ENCODE results near the gene COL18A1.

COL18A1 gene

DNA sequence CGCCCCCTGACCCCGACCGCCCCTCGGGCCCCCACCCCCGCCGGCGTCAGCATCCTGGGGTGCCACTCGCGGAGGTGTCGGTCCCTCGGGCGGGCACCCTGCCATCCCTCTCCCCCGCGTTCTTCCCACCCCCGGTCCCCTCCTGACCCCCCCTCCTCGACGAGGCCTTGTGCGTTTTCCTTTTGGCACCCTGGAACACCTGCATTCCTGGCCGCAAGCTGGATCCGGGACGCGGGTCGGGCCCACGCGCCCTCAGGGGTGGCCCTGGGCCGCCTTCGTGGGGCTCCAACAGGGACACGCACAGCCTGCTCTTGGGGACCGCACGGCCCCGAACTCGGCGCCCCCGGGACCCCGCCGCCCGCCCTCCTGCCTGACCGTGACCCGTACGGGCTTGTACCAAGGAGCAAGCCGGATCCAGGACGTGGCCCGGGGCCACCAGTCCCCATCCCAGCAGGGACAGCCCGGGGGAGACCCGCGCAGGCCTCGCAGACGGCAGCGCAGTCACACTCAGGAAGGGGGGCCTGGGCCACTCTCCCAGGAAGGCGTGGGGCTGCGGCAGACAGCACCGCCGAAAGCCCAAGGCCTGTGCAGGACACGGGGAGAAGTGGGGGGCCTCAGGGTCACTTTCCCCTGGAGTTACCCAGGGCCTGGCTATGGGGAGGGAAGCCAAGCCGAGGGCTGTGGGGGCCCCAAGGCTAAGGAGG is 137.9 kb downstream of the COL18A1 start:
- DNase-seq (ENCODE audit: low read depth), result no peak
- H3K4me3 ChIP-seq (ENCODE audit: low read depth, low read length), result peak overlapping the region; percentile 59

DNA sequence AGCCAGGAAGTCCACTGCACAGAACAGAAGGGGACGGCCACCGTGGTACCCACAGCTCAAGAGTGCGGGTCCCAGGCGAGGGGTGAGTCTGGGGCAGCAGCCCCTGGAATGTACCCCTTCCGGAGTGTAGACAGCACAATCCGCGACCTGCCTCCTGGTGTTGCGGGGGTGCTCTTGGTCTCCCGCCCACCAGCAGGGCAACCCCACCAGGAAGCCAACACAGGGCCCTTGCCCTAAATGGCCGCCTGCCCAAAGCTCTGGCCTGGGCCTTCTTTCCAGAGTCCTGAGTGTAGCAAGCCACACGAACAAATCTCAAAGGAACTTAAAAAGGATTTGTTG is 138.4 kb downstream of the COL18A1 start:
- DNase-seq (ENCODE audit: low read depth), result no peak
- H3K4me3 ChIP-seq (ENCODE audit: low read depth, low read length), result no peak overlapping the region

GRCh38 chr21:45543710-45544448 is 138.9 kb downstream of the COL18A1 start:
- no peak for DNase-seq (ENCODE audit: low read depth)
- H3K4me3 ChIP-seq (ENCODE audit: low read depth, low read length), result no peak overlapping the region

DNA sequence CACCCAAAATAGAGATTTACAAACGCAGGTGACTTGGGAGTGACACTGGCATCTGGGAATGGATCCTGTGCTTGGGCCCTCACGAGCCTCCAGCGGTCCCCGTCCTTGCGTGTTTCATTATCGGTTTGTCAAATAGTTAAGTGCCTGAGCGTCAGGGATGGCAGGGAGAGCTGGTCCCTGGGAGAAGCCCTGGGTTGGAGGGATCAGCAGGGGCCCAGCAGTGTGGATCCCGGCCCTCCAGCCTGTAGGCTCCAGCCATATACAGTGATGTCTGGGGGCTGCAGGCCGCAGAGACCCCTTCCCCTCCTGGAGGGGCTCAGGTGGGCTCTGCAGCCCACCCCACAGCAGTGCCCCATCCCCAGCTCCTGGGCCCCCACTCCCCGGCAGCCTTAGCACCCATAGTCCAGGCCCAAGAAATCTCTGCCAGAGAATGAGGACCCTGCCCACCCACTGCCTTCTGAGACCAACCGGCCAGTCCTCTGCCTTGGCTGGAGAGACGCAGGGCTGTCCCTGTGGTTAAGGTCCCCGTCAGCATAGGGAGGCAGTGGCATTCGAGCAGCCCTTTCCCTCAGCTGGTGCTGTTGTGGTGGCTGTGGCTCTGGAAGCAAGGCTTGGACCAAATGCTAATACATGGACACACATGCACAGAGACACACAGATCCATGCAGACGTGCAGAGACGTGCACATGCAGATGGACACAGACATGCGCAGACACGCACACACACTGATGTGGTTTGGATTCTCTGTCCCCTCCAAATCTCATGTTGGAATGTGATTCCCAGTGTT is 139.7 kb downstream of the COL18A1 start:
- no peak for DNase-seq (ENCODE audit: low read depth)
- H3K4me3 ChIP-seq (ENCODE audit: low read depth, low read length), result no peak overlapping the region

- no peak for DNase-seq (ENCODE audit: low read depth)
- H3K4me3 ChIP-seq (ENCODE audit: low read depth, low read length), result no peak overlapping the region
Observed at GRCh38 chr21:45545236-45545570, 140.2 kb downstream of the COL18A1 start.

- no peak for DNase-seq (ENCODE audit: low read depth)
- no peak overlapping the region for H3K4me3 ChIP-seq (ENCODE audit: low read depth, low read length)
Observed at GRCh38 chr21:45545691-45546531, 140.9 kb downstream of the COL18A1 start.

DNA sequence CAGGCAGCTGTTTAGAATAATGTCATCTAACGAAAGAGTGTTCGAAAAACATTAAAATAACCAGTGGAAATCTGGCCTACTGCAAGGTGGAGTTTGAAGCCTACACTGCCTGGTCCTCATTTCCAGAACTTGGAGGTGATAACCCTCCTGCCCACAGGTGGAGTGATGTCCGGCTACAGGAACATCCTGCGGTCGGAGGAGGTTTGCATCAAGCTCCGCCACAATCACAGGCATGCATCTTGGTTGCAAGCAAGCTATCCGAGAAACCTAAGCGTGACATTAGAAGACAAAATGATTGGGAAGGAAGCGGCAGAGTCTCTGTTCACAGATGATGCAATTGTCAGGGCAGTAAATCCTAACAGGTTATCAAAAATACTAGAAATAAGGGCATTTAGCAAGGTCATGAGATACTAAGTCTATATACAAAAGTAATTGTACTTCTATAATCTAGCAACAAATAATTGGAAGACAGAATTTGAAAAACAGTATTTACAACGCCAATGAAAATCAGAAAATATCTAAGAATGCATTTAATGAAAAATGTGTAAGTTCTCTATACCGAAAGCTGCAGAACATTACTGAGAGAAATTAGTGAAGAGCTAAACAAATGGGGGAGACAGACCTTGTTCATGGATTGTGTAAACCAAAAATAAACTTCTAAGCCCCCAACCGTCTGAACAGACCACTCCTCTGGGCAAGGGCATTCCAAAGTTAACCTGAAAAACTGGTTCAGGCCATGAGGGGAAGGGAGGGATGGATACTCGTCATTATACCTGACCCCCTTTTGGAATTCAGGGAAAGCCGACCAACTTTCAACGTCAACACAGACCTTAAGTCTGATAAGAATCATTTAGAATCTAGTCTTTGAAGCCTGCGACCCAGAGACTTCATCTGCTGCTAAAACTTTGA is 141.9 kb downstream of the COL18A1 start:
- no peak overlapping the region for H3K4me3 ChIP-seq (ENCODE audit: low read depth, low read length)
- DNase-seq (ENCODE audit: low read depth), result no peak

DNA sequence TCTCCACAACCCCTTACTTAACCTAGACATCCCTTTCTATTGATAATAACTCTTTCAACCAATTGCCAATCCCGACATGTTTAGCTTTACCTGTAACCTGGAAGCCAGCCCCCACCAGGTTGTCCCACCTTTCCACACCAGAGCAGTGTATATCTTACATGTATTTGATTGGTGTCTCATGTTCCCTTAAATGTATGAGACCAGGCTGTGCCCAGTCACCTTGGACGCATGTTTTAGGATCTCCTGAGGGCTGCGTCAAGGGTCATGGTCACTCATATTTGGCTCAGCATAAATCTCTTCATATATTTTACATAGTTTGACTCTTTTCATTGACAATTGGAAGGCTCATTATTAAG is 142.6 kb downstream of the COL18A1 start:
- no peak overlapping the region for H3K4me3 ChIP-seq (ENCODE audit: low read depth, low read length)
- no peak for DNase-seq (ENCODE audit: low read depth)

DNA sequence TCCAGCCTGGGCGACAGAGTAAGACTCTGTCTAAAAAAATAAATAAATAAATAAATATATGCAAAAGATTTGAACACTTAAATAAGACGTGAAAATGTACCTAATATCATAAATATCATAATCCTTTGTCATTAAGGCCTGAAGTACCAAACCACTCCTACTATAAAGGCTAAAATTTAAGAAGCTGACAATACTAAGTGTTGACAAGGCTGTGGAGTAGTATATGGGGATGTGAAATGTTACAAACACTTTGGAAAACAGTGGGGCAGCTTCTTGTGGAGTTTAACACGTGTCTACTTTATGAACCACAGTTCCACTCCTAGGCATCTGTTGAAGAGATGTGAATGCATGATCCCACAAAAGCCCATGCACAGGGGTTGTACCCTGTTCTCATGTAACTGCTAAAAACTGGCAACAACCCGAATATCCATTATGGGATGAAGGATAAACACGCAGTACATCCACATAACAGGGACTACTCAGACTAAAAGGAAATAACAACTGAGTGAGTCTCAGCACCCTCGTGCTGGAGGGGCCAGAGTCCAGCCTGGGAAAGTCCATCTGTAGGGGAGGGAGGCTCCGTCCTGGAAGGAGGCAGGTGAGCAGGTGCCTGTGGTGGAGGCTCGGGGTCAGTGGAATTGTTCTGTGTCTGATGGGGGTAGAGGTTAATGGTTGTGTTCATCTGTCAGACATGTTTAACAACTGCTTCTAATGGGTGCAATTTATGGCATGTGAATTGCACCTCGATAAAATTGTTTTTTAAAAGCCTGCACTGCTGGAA is 143.9 kb downstream of the COL18A1 start:
- no peak for DNase-seq (ENCODE audit: low read depth)
- H3K4me3 ChIP-seq (ENCODE audit: low read depth, low read length), result no peak overlapping the region

- DNase-seq (ENCODE audit: low read depth), result no peak
- H3K4me3 ChIP-seq (ENCODE audit: low read depth, low read length), result no peak overlapping the region
Observed at GRCh38 chr21:45549626-45550463, 144.9 kb downstream of the COL18A1 start.

- DNase-seq (ENCODE audit: low read depth), result no peak
- H3K4me3 ChIP-seq (ENCODE audit: low read depth, low read length), result no peak overlapping the region
Observed at GRCh38 chr21:45550522-45551210, 145.7 kb downstream of the COL18A1 start.

DNA sequence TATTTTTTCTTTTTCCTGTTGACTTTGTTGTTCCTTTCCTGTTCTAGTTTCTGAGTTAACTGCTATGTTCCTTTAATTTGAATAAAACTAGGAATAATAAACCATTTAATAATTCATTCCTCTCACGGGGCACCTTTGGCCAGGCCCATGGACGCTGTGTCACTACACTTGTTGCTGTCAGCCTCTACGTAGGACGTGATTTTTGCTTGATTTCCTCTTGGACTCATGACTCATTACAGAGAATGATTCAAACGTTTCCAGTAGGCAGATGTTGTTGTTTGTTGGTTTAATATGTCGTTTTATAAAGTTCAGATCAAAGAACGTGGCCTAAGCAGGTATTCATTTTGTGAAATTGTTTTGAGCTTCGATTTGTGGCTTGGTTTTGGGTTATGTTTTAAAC is 146.4 kb downstream of the COL18A1 start:
- DNase-seq (ENCODE audit: low read depth), result peak; percentile 40
- no peak overlapping the region for H3K4me3 ChIP-seq (ENCODE audit: low read depth, low read length)

- H3K4me3 ChIP-seq (ENCODE audit: low read depth, low read length), result no peak overlapping the region
Observed at GRCh38 chr21:45551783-45552695, 147.1 kb downstream of the COL18A1 start.

GRCh38 chr21:45552696-45553391 is 147.9 kb downstream of the COL18A1 start:
- no peak for DNase-seq (ENCODE audit: low read depth)

More at GRCh38 chr21:45551783-45552695, 147.1 kb downstream of the COL18A1 start:
- DNase-seq (ENCODE audit: low read depth), result no peak

More at GRCh38 chr21:45552696-45553391, 147.9 kb downstream of the COL18A1 start:
- H3K4me3 ChIP-seq (ENCODE audit: low read depth, low read length), result no peak overlapping the region
